ENCODE results near the gene FGF14.

GRCh38 chr13:102234618-102235017, 167.2 kb downstream of the FGF14 start:
- no peak for TF ChIP-seq CTCF (IDR thresholded peaks at IDR 0.05)
- no peak for TF ChIP-seq POLR2A (IDR thresholded peaks at IDR 0.05)
